GM23338 (cell line): ENCODE data around the gene PSAPL1.

Experiments
- CREB1 ChIP-seq: fragments of 250-450 bp; sonication (Bioruptor Pico); IDR thresholded peaks from 2 replicates; pipeline ENCODE4 v1.5.0; 2020; ENCODE audit warnings: low read depth, mild to moderate bottlenecking, moderate library complexity
- CTCF ChIP-seq, 2 experiments: fragments of 200-600 bp in 1 of 2; sonication (generic) in 1 of 2; conservative IDR thresholded peaks; 2 replicates each; pipeline versions ENCODE4 v1.5.1 to v1.6.1; 2016 to 2017; ENCODE audit warnings: antibody characterized with exemption in 2 of 2, low read depth in 2 of 2, mild to moderate bottlenecking in 2 of 2, moderate library complexity in 1 of 2
- ETS1 ChIP-seq: IDR thresholded peaks from 2 replicates; pipeline ENCODE4 v1.6.1; 2016; ENCODE audit warnings: antibody characterized with exemption
- EZH2 ChIP-seq: fragments of 200-600 bp; sonication (generic); IDR thresholded peaks from one replicate; pipeline ENCODE4 v1.8.0; 2017; ENCODE audit warnings: antibody characterized with exemption, mild to moderate bottlenecking, low read depth; ENCODE audit not compliant: unreplicated experiment
- EZH2phosphoT487 ChIP-seq: fragments of 200-600 bp; sonication (generic); IDR thresholded peaks from one replicate; pipeline ENCODE4 v1.8.1; 2018; ENCODE audit warnings: antibody characterized with exemption; ENCODE audit not compliant: unreplicated experiment
- JUNB ChIP-seq: IDR thresholded peaks from one replicate; pipeline ENCODE4 v1.6.1; 2016; ENCODE audit warnings: antibody characterized with exemption; ENCODE audit not compliant: unreplicated experiment
- NANOG ChIP-seq: IDR thresholded peaks from 2 replicates; pipeline ENCODE4 v1.6.1; 2016; ENCODE audit warnings: antibody characterized with exemption, borderline replicate concordance
- POLR2AphosphoS5 ChIP-seq: IDR thresholded peaks from 2 replicates; pipeline ENCODE4 v1.6.1; 2016; ENCODE audit warnings: antibody characterized with exemption, low read depth
- REST ChIP-seq: IDR thresholded peaks from one replicate; pipeline ENCODE4 v1.6.1; 2018; ENCODE audit warnings: antibody characterized with exemption; ENCODE audit not compliant: unreplicated experiment
- STAT1 ChIP-seq: IDR thresholded peaks from one replicate; pipeline ENCODE4 v1.6.1; 2016; ENCODE audit warnings: antibody characterized with exemption; ENCODE audit not compliant: unreplicated experiment
- ZNF114 ChIP-seq: fragments of 250-450 bp; sonication (Bioruptor Pico); IDR thresholded peaks from 2 replicates; pipeline ENCODE4 v1.5.0; 2020; ENCODE audit warnings: mild to moderate bottlenecking, moderate library complexity

GRCh38 chr4:7475207-7475606 lies 40.5 kb upstream of the PSAPL1 start:
- TF ChIP-seq CTCF (conservative IDR thresholded peaks at IDR 0.05; ENCODE audit: low read depth in 2 of 2) (no peak), ETS1 (no peak), JUNB (no peak), POLR2AphosphoS5 (no peak), EZH2phosphoT487 (no peak), EZH2 (no peak), ZNF114 (CRISPR knock-in tag) (no peak), CREB1 (no peak), REST (no peak), STAT1 (no peak), NANOG (no peak)
